ENCODE data around the gene PER3.

- TF ChIP-seq CTCF (IDR thresholded peaks at IDR 0.05), result no peak
- no peak for TF ChIP-seq POLR2A (IDR thresholded peaks at IDR 0.05)
Measured at GRCh38 chr1:7778133-7778628, 5.9 kb upstream of the PER3 start.
